Heart left ventricle (tissue), 16 donors: ENCODE data around the gene ZNF273. TPM values are rescaled to one million over a fixed set of nuclear protein-coding genes. Genes with fewer than 3 reads are reported as not detected.
"Not testable (repeated sequence)": the region's sequence is repeated elsewhere in the genome, so short reads cannot be mapped to it uniquely, and the experiment has no call there.

Experiments
- ATAC-seq, 4 donors: fragments of 200-7000 bp; cut with Tn5 transposase; one replicate each; pipeline ENCODE4 v1.9.1; 2020 to 2022; ENCODE audit warnings: moderate library complexity in 4 of 4, mild to moderate bottlenecking in 3 of 4, moderate number of reproducible peaks in 1 of 4
- DNase-seq, 5 donors: peaks; one replicate each; pipeline ENCODE4 v3.0.0-alpha.2; 2020
- H3K27ac ChIP-seq, 12 donors: fragments of 200-600 bp; sonication (generic) in 4 of 12; one replicate each; pipeline versions ENCODE4 v1.5.0 to v1.8.0; 2016 to 2022; ENCODE audit warnings: mild to moderate bottlenecking in 2 of 12
- H3K27me3 ChIP-seq, 9 donors: fragments of 200-600 bp; sonication (generic) in 2 of 9; one replicate each; pipeline versions ENCODE4 v1.5.1 to v1.8.0; 2016 to 2022; ENCODE audit warnings: mild to moderate bottlenecking in 3 of 9
- H3K36me3 ChIP-seq, 9 donors: fragments of 200-600 bp; sonication (generic) in 2 of 9; one replicate each; pipeline versions ENCODE4 v1.5.0 to v1.8.0; 2018 to 2022; ENCODE audit warnings: mild to moderate bottlenecking in 2 of 9
- H3K4me1 ChIP-seq, 12 donors: fragments of 200-600 bp; sonication (generic) in 4 of 12; one replicate each; pipeline versions ENCODE4 v1.5.0 to v1.8.0; 2016 to 2022; ENCODE audit warnings: mild to moderate bottlenecking in 3 of 12
- H3K4me3 ChIP-seq, 12 donors: fragments of 200-600 bp; sonication (generic) in 4 of 12; one replicate each; pipeline versions ENCODE4 v1.5.0 to v1.8.0; 2017 to 2022; ENCODE audit warnings: mild to moderate bottlenecking in 9 of 12, moderate library complexity in 4 of 12
- H3K9me3 ChIP-seq, 12 donors: fragments of 200-600 bp; sonication (generic) in 4 of 12; one replicate each; pipeline versions ENCODE4 v1.5.0 to v1.8.0; 2016 to 2022; ENCODE audit warnings: mild to moderate bottlenecking in 1 of 12
- CTCF ChIP-seq, 12 donors: fragments of 200-600 bp; sonication (generic) in 4 of 12; IDR thresholded peaks; one replicate each; pipeline versions ENCODE4 v1.5.0 to v1.8.0; 2018 to 2022; ENCODE audit warnings: antibody characterized with exemption in 12 of 12, mild to moderate bottlenecking in 5 of 12
- POLR2A ChIP-seq, 2 donors: fragments of 450-650 bp; IDR thresholded peaks; one replicate each; pipeline ENCODE4 v1.6.1; 2017; ENCODE audit warnings: antibody characterized with exemption in 2 of 2, mild to moderate bottlenecking in 2 of 2, moderate library complexity in 2 of 2
- WGBS, 4 donors: extraction: QIAGEN DNeasy Blood & Tissue Kit in 2 of 4; methylation state at CpG; one replicate each; pipeline versions ENCODE4 v1.1.5 to v1.1.7; 2013 to 2018; 5-methylcytosine and 5-hydroxymethylcytosine counted together
- intact Hi-C, 10 donors: fragments of 100-400 bp; cut with DNase I; formaldehyde crosslinking; loops; one replicate each; pipeline versions ENCODE4 v1.11.1 to v1.14.2; 2022
- polyA plus RNA-seq, 2 donors: library from polyadenylated mRNA; stranded (reverse); fragments of 200-250 nt; gene quantifications; one replicate each; pipeline ENCODE4 v1.2.3, GENCODE V29; 2013
- total RNA-seq, 9 donors: library from RNA; depleted of rRNA in 2 of 9; stranded (reverse); fragments of >200 nt in 2 of 9; fragmentation: NEBNext Ultra II Directional in 3 of 9; extraction: Animal tissue kit (Norgen Biotek cat#: 25700) in 3 of 9; gene quantifications; one replicate each; pipeline versions ENCODE4 v1.1.0 to v1.2.4, GENCODE V29; 2016 to 2023
- donor health status: ischemic (EF 13 %, LVEDD 7.1; RV severe dilation, severe dysfunction).
- donor health status: healthy with polysubstance abuse.
- donor health status: DM: no; HTN: yes; CAD: no.
- donor health status: DM: no; HTN: no; CAD: no.
- donor health status: ischemic (EF 25% LVEDD 6.9; RV normal size, moderate dysfunction).
- donor health status: ischemic (EF 25% LVEDD 5.7; RV mildly dilated, moderate dysfunction).
- donor health status: healthy.
- donor health status: DM: yes; HTN: yes; CAD: no.
- donor health status: ischemic (EF 35%, LVEDD 5.7; RV mildly dilated, moderate dysfunction).
- donor health status: nonischemic (EF 11% LVEDD 7.7; RV severe dilation, severe dysfunction).
- donor health status: DM: yes; HTN: yes; CAD: no.
- donor health status: PGD.
- donor health status: ischemic (EF 29% LVEDD 5.4; RV normal size, mild dysfunction).
- donor health status: nonischemic (EF 23%, LVEDD 6.1; RV moderate dilation, normal function).

Gene ZNF273
- total and polyA plus RNA-seq, 11 donors, result 0.56 to 4.2 (median 1.3) TPM

GRCh38 chr7:64945503-64946175, 42.6 kb downstream of the ZNF273 start:
- intact Hi-C loops, result loop anchor here in 1 of 10 donors (2.0 kb wide), 1 partner anchor 361 kb away; no protein-coding TSS in a partner anchor
- DNase-seq (no peak), ATAC-seq (no peak)
- Histone ChIP-seq H3K36me3 (no peaks in the 10 kb centered on the region), H3K9me3 (no peaks in the 10 kb centered on the region), H3K27ac (no peak overlapping the region), H3K4me1 (peaks cover 0 to 12% (median 8%) of the 10 kb centered on the region in 12 donors), H3K27me3 (peaks cover 8 to 41% (median 27%) of the 10 kb centered on the region in 9 donors), H3K4me3 (no peak overlapping the region)
- 13 to 40% (median 21%) methylated on average over 2 of the region's 2 CpGs for WGBS, 4 donors
- TF ChIP-seq POLR2A (IDR thresholded peaks at IDR 0.05), result no peak
- TF ChIP-seq CTCF (IDR thresholded peaks at IDR 0.05), result no peak

DNA sequence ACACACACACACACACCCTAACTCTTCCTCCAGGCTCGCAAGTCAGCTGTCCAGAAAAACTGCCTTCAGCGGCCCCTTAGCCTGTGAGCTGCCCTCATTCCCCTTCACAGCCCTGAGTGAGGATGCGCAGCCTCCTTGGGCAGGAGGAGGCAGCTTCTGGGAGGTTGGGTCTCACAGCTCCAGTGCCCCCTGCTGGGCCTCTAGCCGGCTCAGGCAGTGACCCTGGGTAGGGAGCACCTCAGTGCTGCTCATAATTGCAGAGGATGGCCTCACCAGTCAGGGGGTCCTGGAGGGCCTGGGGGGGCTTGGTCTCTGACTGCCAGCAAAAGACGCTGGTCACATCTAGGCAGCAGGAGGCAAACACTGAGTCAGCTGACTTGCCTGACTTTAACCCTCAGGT, 43.7 kb downstream of the ZNF273 start:
- WGBS, 4 donors, result 41 to 52% (median 44%) methylated on average over 5 of the region's 5 CpGs
- Histone ChIP-seq H3K4me3 (peak overlapping the region in 4 of 12 donors; percentile 37 to 50 (median 46)), H3K36me3 (no peaks in the 10 kb centered on the region), H3K27ac (no peak overlapping the region), H3K4me1 (peaks cover 0 to 12% (median 8%) of the 10 kb centered on the region in 12 donors), H3K9me3 (no peaks in the 10 kb centered on the region), H3K27me3 (peaks cover 8 to 41% (median 27%) of the 10 kb centered on the region in 9 donors)
- intact Hi-C loops, result loop anchor here in 1 of 10 donors (2.0 kb wide), 1 partner anchor 360 kb away; no protein-coding TSS in a partner anchor
- ATAC-seq (peak in 1 of 4 donors; percentile 47), DNase-seq (peak in 1 of 5 donors; percentile 30)
- peak in 1 of 12 donors; percentile 11 for TF ChIP-seq CTCF (IDR thresholded peaks at IDR 0.05)
- no peak for TF ChIP-seq POLR2A (IDR thresholded peaks at IDR 0.05)

GRCh38 chr7:64947252-64948000, 44.4 kb downstream of the ZNF273 start:
- intact Hi-C loops, result loop anchor here in 1 of 10 donors (2.0 kb wide), 1 partner anchor 359 kb away; no protein-coding TSS in a partner anchor
- 2 to 4% (median 3%) methylated on average over 11 to 59 of the region's 59 CpGs for WGBS, 4 donors

DNA sequence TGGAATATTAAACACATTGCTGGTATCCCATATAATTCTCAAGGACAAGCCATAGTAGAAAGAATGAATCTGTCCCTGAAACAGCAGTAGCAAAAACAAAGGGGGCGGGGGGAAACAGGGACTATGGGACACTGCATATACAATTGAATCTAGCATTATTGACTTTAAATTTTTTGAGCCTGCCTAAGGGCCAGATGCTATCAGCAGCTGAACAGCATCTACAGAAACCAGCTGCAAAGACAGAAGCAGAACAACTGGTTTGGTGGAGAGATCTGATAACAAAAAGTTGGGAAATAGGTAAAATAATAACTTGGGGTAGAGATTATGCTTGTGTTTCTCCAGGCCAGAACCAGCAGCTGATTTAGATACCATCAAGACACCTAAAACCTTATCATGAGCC, 45.7 kb downstream of the ZNF273 start:
- H3K36me3 ChIP-seq, ATAC-seq, DNase-seq, intact Hi-C loops, H3K9me3 ChIP-seq, H3K27ac ChIP-seq, H3K4me3 ChIP-seq: not testable (repeated sequence)
- H3K27me3 ChIP-seq, result peaks cover 8 to 37% (median 27%) of the 10 kb centered on the region in 9 donors
- 87 to 98% (median 94%) methylated on average over 1 of the region's 1 CpG for WGBS, 4 donors
- peaks cover 0 to 12% (median 8%) of the 10 kb centered on the region in 12 donors for H3K4me1 ChIP-seq

More at GRCh38 chr7:64947252-64948000, 44.4 kb downstream of the ZNF273 start:
- TF ChIP-seq POLR2A (IDR thresholded peaks at IDR 0.05) (no peak), CTCF (IDR thresholded peaks at IDR 0.05) (no peak)
- Histone ChIP-seq H3K27ac (no peak overlapping the region), H3K4me3 (peak overlapping the region in 11 of 12 donors; percentile 19 to 52 (median 45)), H3K27me3 (peaks cover 8 to 41% (median 27%) of the 10 kb centered on the region in 9 donors), H3K9me3 (no peaks in the 10 kb centered on the region), H3K36me3 (no peaks in the 10 kb centered on the region), H3K4me1 (peaks cover 0 to 12% (median 8%) of the 10 kb centered on the region in 12 donors)
- DNase-seq (no peak), ATAC-seq (peak in 3 of 4 donors; percentile 55 to 69 (median 68))

DNA sequence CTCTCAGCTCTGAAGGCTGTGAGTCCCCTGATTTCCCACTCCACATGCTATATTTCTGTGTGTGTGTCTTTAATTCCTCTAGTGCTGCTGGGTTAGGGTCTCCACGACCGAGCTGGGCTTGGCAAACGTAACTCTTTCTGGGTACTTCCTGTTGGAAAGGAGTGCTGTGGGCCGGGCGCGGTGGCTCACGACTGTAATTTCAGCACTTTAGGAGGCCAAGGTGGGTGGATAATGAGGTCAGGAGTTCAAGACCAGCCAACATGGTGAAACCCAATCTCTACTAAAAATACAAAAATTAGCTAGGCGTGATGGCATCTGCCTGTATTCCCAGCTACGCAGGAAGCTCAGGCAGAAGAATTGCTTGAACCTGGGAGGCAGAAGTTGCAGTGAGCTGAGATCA, 47.6 kb downstream of the ZNF273 start:
- not testable (repeated sequence) for H3K9me3 ChIP-seq, ATAC-seq, H3K27ac ChIP-seq, H3K4me3 ChIP-seq, DNase-seq, H3K36me3 ChIP-seq
- WGBS, 4 donors, result 41 to 65% (median 53%) methylated on average over 9 of the region's 9 CpGs
- Histone ChIP-seq H3K4me1 (peaks cover 0 to 12% (median 8%) of the 10 kb centered on the region in 12 donors), H3K27me3 (peaks cover 8 to 33% (median 19%) of the 10 kb centered on the region in 9 donors)
- intact Hi-C loops, result loop anchor here in 8 of 10 donors (1.0 to 10.0 kb wide), 5 partner anchors 264 to 357 kb away; no protein-coding TSS in a partner anchor
